Measurements from ENCODE around the gene ZNF30. TPM values are rescaled to one million over a fixed set of nuclear protein-coding genes. Genes with fewer than 3 reads are reported as not detected.

ZNF30 gene
- 6.5 and 8.3 TPM in 2 replicates for total RNA-seq (2021)
- long read RNA-seq, transcript ZNF30-206 (6 exons, 2,583 nt) = major isoform, 13 of 76 reads
- long read RNA-seq, transcript ZNF30-204 (5 exons, 2,280 nt) = minor isoform, 10 of 76 reads
- long read RNA-seq, transcript ZNF30-201 (5 exons, 2,579 nt) = minor isoform, 9 of 76 reads
- long read RNA-seq, partial matches to known transcripts = 1 of 76 reads
- long read RNA-seq, other reads (novel, unspliced or antisense) = 40 of 76 reads

DNA sequence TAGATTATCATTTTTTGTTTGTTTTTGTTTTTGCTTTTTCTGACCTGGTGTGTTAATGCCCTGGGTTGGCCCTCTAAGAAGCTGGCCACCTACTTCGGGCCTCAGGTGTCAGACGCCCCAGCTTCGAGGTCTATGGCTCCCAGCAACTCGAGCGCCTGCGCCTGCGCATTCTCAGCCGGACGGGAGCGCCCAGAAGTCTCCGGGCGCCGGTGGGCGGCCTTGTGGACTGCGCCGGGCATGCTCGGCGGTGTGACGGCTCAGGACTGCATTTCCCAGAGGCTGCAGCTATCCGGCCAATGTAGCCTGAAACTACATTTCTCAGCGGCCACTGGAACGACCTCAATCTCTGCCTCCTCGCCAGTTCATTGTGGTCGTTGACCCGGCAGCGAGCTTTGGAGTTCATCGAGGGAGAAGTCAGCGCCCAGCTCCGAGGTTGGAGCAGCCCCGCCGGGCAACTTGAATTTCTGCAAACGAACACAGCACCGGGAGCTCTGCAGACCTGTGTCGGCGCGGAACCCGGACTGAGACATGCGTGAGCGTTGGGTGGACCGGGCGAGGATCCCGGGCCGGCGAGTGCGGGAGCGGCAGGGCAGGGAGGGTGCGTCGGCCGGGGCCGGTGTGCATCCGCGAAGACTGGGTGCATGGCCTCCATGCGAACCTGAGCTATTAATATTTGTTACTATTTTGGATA, at the start of gene ZNF30:
Gene ZNF30 (plus strand): TSS at position 219 of the 691 bp plus-strand sequence. CDS start 3,045 bp downstream, outside the sequence.
- peak within 1 kb of the TSS; percentile 39 for H3K18ac ChIP-seq (ENCODE audit: insufficient read length, low read depth, low read length)
- H3K4me2 ChIP-seq (ENCODE audit: insufficient read depth, insufficient read length, low read length) = peak within 1 kb of the TSS; percentile 70
- TF ChIP-seq, protein P1, sequence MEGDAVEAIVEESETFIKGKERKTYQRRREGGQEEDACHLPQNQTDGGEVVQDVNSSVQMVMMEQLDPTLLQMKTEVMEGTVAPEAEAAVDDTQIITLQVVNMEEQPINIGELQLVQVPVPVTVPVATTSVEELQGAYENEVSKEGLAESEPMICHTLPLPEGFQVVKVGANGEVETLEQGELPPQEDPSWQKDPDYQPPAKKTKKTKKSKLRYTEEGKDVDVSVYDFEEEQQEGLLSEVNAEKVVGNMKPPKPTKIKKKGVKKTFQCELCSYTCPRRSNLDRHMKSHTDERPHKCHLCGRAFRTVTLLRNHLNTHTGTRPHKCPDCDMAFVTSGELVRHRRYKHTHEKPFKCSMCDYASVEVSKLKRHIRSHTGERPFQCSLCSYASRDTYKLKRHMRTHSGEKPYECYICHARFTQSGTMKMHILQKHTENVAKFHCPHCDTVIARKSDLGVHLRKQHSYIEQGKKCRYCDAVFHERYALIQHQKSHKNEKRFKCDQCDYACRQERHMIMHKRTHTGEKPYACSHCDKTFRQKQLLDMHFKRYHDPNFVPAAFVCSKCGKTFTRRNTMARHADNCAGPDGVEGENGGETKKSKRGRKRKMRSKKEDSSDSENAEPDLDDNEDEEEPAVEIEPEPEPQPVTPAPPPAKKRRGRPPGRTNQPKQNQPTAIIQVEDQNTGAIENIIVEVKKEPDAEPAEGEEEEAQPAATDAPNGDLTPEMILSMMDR (conservative IDR thresholded peaks at IDR 0.05) = no peak
- H2AFZ ChIP-seq (ENCODE audit: low read length) = no peak within 1 kb of the TSS
- H2BK15ac ChIP-seq (ENCODE audit: low read depth, low read length) = no peak within 1 kb of the TSS
- no peak within 1 kb of the TSS for H3K27ac ChIP-seq (ENCODE audit: insufficient read length, low read depth, low read length)
- no peak within 1 kb of the TSS for H3T11ph ChIP-seq (ENCODE audit: low read length)
- H3K4me3 Mint-ChIP-seq = peak within 1 kb of the TSS; percentile 95 to 96
- no peak within 1 kb of the TSS for H2BK120ac ChIP-seq (ENCODE audit: low read depth, low read length, poor library complexity, severe bottlenecking)
- H3K23ac ChIP-seq (ENCODE audit: insufficient read length, low read depth, low read length) = no peak within 1 kb of the TSS
- no peak within 1 kb of the TSS for H2BK20ac ChIP-seq (ENCODE audit: low read depth, low read length, poor library complexity, severe bottlenecking)
- no peaks in the 10 kb centered on the region for H3K27me3 ChIP-seq (ENCODE audit: insufficient read depth, low read length)
- H4K91ac ChIP-seq (ENCODE audit: insufficient read length, low read depth, low read length) = no peak within 1 kb of the TSS
- no peaks in the 10 kb centered on the region for H3K79me2 ChIP-seq (ENCODE audit: insufficient read depth, low read length)
- peaks cover 8 to 11% of the 10 kb centered on the region in 2 experiments for H3K4me1 Mint-ChIP-seq
- H3K27me3 Mint-ChIP-seq (ENCODE audit: low read depth) = peaks cover 18% of the 10 kb centered on the region
- no peak within 1 kb of the TSS for H2AK5ac ChIP-seq (ENCODE audit: insufficient read length, low read length)
- no peaks in the 10 kb centered on the region for H3K79me1 ChIP-seq (ENCODE audit: insufficient read depth, low read depth, low read length, poor library complexity, severe bottlenecking)
- H3K56ac ChIP-seq (ENCODE audit: insufficient read length, low read depth, low read length) = no peak within 1 kb of the TSS
- peaks cover 4% of the 10 kb centered on the region for H3K23me2 ChIP-seq (ENCODE audit: insufficient read length, low read depth, low read length, poor library complexity, severe bottlenecking)
- no peak within 1 kb of the TSS for H4K5ac ChIP-seq (ENCODE audit: insufficient read length, low read depth, low read length)
- no peaks in the 10 kb centered on the region for H3K9me3 ChIP-seq (ENCODE audit: control insufficient read depth, low read depth, low read length)
- H3K36me3 Mint-ChIP-seq (ENCODE audit: insufficient read depth in 1 of 3, low read depth in 3 of 3) = peaks cover 9 to 21% (median 10%) of the 10 kb centered on the region in 3 experiments; a peak in 5 of 7 replicates
- peak within 1 kb of the TSS; percentile 83; the same call in 1 of the 2 replicates for H3K14ac ChIP-seq (ENCODE audit: insufficient read depth, low read length)
- no CpG with 5 or more reads among the region's 53 CpGs for WGBS (ENCODE audit: extremely low coverage, insufficient read length, low lambda C conversion rate)
- peak within 1 kb of the TSS; percentile 89 to 95 (median 91); a peak in 6 of 7 replicates for H3K27ac Mint-ChIP-seq
- peak within 1 kb of the TSS; percentile 51 for H3K9ac ChIP-seq (ENCODE audit: extremely low read depth, insufficient read length, low read length)
- no peak within 1 kb of the TSS for H2BK12ac ChIP-seq (ENCODE audit: insufficient read length, low read depth, low read length)
- H3K4me1 ChIP-seq (ENCODE audit: insufficient read depth, low read length) = no peaks in the 10 kb centered on the region
- peaks cover 2 to 6% of the 10 kb centered on the region in 2 experiments; a peak in 2 of 5 replicates for H3K9me3 Mint-ChIP-seq
- no peaks in the 10 kb centered on the region for H4K20me1 ChIP-seq (ENCODE audit: control insufficient read depth, insufficient read depth, insufficient read length)
- H4K8ac ChIP-seq (replicated peaks; ENCODE audit: insufficient read length, low read depth, low read length) = no peak within 1 kb of the TSS
- no peak within 1 kb of the TSS for H2BK5ac ChIP-seq (ENCODE audit: insufficient read length, low read length)
- DNase-seq = peak; percentile 94
- H3K4ac ChIP-seq (ENCODE audit: low read depth, low read length) = no peak within 1 kb of the TSS

Measured in H9 (cell line).